Hematopoietic multipotent progenitor cell treated with erythropoietin and hydrocortisone succinate and interleukin-3 and kit ligand, for 8 days (in vitro differentiated cells): Measurements from ENCODE around the gene CPTP.

Experiments
- DNase-seq: peaks from one replicate; pipeline ENCODE4 v3.0.0-alpha.2; 2015

Gene CPTP

DNA sequence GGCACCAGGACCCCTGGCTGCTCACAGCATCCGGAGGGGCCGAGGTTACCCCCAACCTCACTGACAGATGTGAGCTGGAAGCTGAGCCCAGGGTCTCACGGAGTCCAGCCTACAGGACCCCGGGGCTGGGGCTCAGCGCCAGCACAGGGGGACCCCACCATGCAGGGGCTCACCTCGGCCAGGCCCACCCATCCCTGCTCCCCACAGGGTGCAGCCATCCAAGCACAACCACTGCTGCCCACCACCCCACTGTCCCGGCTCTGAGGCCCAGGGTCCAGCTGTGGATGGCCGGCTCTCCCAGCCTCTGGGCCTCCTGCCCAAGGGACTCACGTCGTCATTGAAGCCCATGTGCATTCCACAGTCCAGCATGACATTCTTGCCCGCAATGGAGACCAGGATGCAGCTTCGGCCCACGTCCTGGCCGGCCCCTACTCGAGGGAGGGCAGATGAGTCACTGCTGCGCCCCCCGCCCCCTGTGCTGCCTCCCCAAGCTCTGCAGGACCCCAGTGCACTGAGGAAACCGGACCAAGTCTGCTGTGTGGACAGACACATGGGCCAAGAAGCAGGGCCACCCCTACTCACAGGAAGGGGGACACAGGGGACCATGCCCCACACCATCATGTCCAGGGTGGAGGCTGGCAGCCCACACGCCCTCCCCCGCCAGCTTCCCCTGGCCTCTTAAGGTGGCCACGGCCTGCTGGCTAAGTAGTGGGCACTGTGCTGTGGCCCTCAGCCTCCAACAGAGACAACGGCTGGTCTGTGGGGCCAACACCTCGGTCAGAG is 3.7 kb upstream of the CPTP start:
- no peak for DNase-seq

DNA sequence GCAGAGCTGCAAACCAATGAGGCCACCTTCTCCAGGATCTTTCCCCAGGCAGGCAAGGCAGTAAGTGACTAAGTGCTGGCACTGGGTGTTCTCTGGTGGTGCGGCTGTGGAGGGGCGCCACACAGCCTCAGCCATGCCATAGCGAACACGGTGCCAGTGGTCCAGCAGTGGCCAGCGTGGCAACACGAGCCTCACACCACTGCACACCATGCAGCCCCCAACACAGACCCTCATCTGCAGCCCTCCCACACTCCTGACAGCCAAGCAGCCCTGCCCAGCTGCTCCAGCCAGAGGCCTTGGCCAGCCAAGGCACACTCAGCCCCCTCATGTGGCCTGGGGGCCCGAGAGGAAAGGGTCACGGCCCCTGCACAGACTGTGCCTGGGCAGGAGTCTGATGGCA is 3.1 kb upstream of the CPTP start:
- DNase-seq = no peak

DNA sequence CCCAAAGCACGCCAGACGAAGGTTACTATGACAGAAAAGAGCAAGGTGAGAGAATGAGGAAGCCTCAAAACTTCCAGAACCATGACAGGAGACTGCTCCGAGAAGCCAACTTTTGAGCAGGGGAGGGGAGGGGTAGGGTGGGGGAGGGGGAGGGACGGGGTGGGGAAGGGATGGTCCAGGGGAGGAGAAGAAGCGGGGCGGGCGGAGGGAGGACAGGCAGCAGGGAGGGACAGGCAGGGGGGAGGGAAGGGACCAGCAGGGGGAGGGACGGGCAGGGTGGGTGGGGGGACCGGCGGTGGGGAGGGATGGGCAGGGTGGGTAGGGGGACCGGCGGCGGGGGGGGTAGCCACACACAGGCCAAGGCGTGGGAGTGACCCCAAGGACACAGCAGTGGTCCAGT is 2.2 kb upstream of the CPTP start:
- no peak for DNase-seq

DNA sequence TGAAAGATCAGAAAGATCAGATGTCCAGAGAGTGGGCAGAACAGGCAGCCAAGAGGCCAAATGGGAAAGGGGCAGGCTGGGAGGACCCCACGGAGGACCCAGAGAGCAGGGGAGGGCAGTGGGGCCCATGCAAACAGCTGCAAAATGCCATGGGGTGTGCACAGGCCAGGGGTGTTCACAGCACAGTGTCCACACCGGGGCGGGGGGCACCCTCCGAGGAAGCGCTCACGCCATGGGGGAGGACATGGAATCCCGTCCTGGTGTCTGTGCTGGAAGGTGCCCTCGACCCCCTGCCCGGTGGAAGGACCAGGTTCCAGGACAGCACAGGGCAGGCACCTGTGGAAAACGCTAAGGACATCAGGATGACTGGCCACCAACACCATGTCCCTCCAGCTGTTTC is 1.6 kb upstream of the CPTP start:
- no peak for DNase-seq

DNA sequence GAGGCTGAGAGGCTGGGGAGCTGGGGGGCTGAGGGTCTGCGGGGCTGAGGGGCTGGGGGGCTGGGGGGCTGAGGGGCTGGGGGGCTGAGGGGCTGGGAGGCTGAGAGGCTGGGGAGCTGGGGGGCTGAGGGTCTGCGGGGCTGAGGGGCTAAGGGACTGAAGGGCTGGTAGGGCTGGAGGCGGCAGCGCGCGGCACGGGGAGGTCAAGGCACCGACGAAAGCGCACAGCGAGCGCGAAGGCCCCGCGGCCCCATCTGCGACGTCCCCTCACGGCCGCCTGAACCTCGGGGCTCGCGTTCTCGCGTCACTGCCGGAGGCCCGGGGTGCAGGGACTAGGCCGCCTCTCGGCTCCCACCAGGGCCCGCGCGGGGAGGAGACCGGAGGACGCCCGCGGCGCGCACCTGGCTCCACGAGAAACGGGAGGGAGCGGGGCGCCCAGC is 498 bp upstream of the CPTP start:
- DNase-seq = no peak

DNA sequence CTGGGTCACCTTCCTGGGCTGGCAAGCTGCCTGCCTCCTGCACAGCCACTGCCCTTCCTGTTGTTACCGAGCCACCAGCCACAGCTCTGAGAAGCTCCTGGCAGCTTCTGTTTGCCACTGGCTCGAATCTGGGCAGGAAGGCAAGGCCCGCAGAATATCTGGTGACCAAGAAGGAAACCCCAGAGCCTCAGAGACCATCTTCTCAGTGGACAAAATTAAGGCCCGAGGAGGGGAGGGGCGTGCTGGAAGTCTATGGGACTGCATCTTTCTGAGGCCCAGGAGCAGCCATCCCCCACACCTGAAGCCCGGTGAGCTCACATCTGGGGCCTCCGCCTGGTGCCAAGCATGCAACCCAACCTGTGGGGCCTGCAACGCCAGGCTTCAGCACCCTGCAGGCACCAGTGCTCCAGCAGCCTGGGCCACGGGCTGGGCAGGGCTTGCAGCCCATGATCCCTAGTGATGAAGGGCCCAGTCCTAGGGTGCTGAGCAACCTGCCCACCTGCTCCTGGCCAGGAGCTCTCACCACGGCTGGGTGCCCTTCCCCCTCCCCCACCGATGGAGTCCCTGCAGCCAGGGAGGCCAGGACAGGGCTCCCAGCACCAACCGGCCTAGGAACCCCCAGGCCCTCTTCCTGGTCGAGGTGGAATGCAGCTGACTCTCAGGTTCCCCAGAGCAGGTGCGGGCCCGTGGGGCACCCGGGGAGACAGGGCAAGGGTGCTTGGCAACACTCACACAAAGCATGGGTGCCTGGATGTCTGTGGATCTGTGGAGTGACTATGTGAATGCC is 879 bp downstream of the CPTP start:
- DNase-seq = no peak

DNA sequence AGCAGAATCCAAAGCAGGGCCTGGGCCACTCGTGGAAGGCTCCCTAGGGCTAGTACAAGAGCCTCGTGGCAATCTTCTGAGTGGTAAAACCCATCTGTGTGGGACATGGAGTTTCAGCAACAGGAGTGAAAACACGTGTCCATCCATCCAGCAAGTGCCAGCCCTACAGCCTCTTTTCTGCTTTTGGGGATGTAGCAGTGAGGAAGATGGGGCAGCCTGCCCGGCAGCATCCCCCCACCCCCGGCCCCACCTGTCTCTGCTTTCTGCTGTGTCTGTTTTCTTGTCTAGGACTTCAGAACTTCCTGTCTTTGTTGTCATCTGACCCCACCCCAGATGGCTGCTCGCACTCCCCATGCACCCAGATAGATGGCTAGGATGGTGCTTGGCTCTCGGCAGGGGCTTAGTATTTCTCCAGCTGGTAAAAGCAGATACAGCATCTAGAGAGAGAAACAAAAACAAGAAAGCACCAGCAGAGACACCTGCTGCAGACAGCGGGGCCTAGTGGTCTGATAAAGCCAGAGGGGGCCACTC is 1.5 kb downstream of the CPTP start:
- DNase-seq = no peak

DNA sequence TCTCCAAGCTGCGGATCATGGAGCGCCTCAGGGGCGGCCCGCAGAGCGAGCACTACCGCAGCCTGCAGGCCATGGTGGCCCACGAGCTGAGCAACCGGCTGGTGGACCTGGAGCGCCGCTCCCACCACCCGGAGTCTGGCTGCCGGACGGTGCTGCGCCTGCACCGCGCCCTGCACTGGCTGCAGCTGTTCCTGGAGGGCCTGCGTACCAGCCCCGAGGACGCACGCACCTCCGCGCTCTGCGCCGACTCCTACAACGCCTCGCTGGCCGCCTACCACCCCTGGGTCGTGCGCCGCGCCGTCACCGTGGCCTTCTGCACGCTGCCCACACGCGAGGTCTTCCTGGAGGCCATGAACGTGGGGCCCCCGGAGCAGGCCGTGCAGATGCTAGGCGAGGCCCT is 2.7 kb downstream of the CPTP start:
- DNase-seq = no peak

DNA sequence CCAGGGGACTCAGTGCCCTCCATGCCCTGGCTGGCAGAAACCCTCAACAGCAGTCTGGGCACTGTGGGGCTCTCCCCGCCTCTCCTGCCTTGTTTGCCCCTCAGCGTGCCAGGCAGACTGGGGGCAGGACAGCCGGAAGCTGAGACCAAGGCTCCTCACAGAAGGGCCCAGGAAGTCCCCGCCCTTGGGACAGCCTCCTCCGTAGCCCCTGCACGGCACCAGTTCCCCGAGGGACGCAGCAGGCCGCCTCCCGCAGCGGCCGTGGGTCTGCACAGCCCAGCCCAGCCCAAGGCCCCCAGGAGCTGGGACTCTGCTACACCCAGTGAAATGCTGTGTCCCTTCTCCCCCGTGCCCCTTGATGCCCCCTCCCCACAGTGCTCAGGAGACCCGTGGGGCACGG is 3.7 kb downstream of the CPTP start:
- no peak for DNase-seq

DNA sequence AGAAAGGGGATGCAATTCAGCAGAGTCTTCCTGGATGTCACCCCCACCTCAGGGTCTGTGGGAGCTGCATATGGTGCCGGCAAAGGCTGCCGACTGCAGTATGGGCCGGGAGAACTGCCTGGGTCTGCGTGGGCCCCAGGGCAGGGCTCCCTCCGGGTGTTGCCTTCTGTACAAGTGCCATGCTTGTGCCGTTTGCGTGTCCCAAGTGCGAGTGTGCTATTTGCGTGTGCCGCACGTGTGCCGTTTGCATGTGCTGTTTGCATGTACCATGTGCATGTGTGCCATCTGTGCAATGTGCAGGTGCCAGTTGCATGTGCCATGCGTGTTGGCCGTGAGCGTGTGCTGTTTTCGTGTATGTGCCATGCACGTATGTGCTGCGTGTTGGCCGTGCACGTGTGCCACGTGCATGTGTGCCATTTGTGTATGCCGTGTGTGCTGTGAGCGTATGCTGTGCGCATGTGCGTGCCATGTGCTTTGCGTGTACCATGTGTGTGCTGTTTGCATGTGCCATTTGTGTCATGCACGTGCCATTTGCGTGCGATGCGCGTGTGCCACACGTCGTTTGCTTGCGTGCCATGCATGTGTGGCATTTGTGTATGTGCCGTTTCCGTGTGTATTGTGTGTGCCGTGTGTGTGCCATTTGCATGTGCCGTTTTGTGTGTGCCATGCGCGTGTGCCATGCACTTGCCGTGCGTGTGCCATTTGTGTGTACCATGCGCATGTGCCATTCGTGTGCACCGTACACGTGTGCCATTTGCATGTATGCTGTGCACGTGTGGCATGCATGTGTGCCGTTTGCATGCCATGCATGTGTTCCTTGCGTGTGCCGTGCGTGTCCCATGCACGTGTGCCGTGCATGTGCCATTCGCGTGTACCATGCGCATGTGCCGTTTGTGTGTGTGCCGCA is 5.0 kb downstream of the CPTP start:
- no peak for DNase-seq

DNA sequence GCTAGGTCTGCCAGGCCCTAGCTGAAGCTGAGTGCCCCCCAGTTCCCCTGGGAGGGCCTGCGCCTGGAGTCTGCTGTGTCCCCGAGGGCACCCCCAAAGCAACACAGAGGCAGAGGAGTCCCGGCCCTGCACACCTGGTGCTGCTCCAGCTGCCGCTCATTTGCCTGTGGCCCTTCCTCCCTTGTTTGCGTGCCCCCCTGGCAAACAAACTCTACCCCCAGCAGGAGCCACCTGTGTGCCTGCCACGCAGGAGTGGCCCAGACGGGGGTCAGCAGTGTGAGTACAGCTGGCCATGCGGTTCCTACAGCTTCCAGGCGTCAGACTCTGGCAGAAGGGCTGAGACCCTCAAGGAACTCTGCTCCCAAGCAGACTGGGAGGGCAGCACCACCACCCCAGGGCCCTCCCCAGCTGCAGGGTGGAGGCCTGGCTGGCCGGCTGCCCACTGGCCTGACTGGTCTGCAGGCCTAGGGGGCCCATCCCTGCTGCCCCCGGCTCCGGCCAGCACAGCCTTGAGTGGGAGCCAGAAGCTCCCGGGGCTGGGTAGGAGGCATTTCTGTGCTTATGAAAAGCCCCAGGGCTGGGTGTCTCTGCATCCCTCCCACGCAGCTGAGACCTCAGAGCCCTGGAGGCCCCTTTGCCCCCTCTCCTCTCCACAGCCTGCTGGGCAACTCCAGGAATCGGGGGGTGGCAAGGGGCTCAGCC is 5.9 kb downstream of the CPTP start:
- no peak for DNase-seq

DNA sequence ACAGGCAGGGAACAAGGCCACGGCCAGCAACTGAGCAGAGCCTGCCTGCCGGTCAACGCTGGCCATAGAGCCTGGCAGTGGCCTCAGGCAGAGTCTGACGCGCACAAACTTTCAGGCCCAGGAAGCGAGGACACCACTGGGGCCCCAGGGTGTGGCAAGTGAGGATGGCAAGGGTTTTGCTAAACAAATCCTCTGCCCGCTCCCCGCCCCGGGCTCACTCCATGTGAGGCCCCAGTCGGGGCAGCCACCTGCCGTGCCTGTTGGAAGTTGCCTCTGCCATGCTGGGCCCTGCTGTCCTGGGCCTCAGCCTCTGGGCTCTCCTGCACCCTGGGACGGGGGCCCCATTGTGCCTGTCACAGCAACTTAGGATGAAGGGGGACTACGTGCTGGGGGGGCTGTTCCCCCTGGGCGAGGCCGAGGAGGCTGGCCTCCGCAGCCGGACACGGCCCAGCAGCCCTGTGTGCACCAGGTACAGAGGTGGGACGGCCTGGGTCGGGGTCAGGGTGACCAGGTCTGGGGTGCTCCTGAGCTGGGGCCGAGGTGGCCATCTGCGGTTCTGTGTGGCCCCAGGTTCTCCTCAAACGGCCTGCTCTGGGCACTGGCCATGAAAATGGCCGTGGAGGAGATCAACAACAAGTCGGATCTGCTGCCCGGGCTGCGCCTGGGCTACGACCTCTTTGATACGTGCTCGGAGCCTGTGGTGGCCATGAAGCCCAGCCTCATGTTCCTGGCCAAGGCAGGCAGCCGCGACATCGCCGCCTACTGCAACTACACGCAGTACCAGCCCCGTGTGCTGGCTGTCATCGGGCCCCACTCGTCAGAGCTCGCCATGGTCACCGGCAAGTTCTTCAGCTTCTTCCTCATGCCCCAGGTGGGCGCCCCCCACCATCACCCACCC is 6.7 kb downstream of the CPTP start, which contains the start of gene TAS1R3:
TAS1R3 (plus strand) TSS at position 213 of the 898 bp plus-strand sequence; CDS start at position 279, 66 bp downstream.
- DNase-seq = no peak

DNA sequence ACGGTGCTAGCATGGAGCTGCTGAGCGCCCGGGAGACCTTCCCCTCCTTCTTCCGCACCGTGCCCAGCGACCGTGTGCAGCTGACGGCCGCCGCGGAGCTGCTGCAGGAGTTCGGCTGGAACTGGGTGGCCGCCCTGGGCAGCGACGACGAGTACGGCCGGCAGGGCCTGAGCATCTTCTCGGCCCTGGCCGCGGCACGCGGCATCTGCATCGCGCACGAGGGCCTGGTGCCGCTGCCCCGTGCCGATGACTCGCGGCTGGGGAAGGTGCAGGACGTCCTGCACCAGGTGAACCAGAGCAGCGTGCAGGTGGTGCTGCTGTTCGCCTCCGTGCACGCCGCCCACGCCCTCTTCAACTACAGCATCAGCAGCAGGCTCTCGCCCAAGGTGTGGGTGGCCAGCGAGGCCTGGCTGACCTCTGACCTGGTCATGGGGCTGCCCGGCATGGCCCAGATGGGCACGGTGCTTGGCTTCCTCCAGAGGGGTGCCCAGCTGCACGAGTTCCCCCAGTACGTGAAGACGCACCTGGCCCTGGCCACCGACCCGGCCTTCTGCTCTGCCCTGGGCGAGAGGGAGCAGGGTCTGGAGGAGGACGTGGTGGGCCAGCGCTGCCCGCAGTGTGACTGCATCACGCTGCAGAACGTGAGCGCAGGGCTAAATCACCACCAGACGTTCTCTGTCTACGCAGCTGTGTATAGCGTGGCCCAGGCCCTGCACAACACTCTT is 7.6 kb downstream of the CPTP start:
- no peak for DNase-seq

DNA sequence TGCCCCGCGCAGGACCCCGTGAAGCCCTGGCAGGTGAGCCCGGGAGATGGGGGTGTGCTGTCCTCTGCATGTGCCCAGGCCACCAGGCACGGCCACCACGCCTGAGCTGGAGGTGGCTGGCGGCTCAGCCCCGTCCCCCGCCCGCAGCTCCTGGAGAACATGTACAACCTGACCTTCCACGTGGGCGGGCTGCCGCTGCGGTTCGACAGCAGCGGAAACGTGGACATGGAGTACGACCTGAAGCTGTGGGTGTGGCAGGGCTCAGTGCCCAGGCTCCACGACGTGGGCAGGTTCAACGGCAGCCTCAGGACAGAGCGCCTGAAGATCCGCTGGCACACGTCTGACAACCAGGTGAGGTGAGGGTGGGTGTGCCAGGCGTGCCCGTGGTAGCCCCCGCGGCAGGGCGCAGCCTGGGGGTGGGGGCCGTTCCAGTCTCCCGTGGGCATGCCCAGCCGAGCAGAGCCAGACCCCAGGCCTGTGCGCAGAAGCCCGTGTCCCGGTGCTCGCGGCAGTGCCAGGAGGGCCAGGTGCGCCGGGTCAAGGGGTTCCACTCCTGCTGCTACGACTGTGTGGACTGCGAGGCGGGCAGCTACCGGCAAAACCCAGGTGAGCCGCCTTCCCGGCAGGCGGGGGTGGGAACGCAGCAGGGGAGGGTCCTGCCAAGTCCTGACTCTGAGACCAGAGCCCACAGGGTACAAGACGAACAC is 8.3 kb downstream of the CPTP start:
- DNase-seq = no peak

DNA sequence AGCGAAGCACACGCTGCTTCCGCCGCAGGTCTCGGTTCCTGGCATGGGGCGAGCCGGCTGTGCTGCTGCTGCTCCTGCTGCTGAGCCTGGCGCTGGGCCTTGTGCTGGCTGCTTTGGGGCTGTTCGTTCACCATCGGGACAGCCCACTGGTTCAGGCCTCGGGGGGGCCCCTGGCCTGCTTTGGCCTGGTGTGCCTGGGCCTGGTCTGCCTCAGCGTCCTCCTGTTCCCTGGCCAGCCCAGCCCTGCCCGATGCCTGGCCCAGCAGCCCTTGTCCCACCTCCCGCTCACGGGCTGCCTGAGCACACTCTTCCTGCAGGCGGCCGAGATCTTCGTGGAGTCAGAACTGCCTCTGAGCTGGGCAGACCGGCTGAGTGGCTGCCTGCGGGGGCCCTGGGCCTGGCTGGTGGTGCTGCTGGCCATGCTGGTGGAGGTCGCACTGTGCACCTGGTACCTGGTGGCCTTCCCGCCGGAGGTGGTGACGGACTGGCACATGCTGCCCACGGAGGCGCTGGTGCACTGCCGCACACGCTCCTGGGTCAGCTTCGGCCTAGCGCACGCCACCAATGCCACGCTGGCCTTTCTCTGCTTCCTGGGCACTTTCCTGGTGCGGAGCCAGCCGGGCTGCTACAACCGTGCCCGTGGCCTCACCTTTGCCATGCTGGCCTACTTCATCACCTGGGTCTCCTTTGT is 9.1 kb downstream of the CPTP start:
- DNase-seq = no peak

DNA sequence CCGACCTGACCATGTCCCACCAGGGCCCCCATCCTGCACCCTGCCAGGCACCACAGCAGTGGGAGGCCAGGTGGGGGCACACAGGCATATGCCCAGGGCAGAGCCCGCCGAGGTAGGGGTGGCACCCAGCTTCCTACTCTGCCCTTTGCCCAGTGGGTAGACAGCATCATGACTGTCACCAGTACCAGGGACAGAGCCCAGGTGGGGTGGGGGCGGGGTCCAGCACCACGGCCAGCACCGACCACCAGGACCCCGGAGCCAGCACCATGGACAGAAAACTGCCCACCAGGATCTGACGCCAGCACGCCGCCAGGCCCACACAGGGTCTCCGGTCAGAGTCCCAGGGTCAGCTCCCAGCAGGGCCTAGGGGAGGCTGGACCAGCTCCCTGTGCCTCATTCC is 10.2 kb downstream of the CPTP start:
- DNase-seq = no peak

DNA sequence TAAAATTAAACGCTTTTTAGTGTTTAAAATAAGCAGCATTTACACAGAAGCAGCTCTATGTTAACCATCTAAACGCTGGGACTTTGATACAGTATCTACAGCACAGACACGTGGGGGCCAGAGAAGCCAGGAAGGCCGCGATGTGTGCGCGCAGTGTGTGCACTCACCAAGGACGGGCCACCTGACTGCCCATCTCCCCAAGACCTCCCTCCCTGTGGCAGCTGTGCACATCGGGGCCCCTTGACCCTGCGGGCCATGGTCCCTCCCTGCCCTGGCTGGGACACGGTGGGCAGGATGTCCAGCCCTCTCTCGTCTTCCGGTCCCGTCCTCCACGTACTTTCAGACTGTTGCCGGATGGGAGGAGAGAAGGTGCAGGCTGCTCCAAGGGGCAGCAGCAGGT is 10.7 kb downstream of the CPTP start:
- no peak for DNase-seq

DNA sequence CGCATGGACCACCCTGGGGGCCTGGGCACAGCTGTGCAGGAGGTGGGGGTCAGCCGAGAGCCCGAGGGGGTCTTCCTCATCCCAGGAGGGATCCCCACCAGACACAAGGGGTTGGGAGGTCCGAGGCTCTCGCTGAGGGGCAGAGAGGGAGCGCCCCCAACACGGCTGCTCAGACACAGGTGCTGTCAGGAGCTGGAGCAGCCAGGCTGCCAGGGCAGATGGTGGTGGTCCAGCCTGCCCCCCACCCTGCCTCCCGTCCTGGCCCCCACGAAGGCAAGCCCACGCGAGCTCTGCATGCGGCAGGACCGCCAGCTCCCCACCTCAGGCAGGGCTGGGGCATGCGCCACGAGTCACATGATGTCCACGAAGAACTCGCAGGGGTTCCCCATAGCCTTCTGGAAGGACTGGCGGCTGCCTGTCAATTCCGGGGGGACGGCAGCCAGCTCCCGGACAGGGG is 11.2 kb downstream of the CPTP start:
- no peak for DNase-seq

DNA sequence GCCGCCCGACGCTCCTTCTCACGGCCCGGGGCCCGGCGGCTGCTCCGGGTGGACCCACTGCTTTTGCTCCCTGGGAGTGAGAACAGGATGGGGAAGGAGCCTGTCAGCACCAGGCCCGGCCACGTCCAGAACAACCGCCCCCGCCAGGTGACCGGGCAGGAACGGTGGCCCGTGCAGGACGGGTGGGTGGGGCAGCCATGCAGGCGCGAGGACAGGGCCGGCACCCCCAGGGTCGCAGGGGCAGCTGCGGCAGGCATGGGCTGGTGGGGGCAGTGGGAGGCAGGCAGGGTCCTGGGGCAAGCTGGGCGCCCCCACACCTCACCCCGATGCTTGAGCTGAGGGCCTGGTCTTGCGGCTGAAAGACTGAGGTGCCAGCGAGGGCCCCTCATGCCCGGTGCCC is 11.8 kb downstream of the CPTP start:
- DNase-seq = no peak
